Type B pancreatic cell (in vitro differentiated cells): ENCODE measurements around the gene VSTM2B. TPM values are rescaled to one million over a fixed set of nuclear protein-coding genes. Genes with fewer than 3 reads are reported as not detected.

Experiments
- DNase-seq: peaks from one replicate; pipeline ENCODE4 v3.0.0; 2021; ENCODE audit warnings: mixed read lengths; ENCODE audit not compliant: unreplicated experiment; ENCODE audit errors: extremely low spot score
- H3K27ac Mint-ChIP-seq: 2 replicates; pipeline ENCODE4 v1.8.0; 2021; ENCODE audit warnings: mild to moderate bottlenecking, mixed read lengths
- H3K27me3 Mint-ChIP-seq: 2 replicates; pipeline ENCODE4 v1.8.0; 2021; ENCODE audit warnings: mixed read lengths
- H3K36me3 Mint-ChIP-seq: 2 replicates; pipeline ENCODE4 v1.8.0; 2021; ENCODE audit warnings: mixed read lengths
- H3K4me1 Mint-ChIP-seq: one replicate; pipeline ENCODE4 v1.8.0; 2021; ENCODE audit warnings: mixed read lengths; ENCODE audit not compliant: unreplicated experiment
- H3K4me3 Mint-ChIP-seq: 2 replicates; pipeline ENCODE4 v1.8.0; 2021; ENCODE audit warnings: mild to moderate bottlenecking, mixed read lengths
- H3K9me3 Mint-ChIP-seq: 2 replicates; pipeline ENCODE4 v1.8.0; 2021; ENCODE audit warnings: mixed read lengths
- CTCF ChIP-seq: fragments of 200-600 bp; sonication (generic); conservative IDR thresholded peaks from 2 replicates; pipeline ENCODE4 v1.5.0; 2021; ENCODE audit warnings: antibody characterized with exemption, mild to moderate bottlenecking
- total RNA-seq: library from RNA; stranded (reverse); gene quantifications from 2 replicates; pipeline ENCODE4 v1.2.1, GENCODE V29; 2021; ENCODE audit warnings: low replicate concordance

VSTM2B gene
- total RNA-seq, 1 donor from 2014 or later = 0.68 TPM

GRCh38 chr19:29614046-29614445 is 88.3 kb downstream of the VSTM2B start:
- no peak for TF ChIP-seq CTCF
- no peak for DNase-seq
- no peak overlapping the region for H3K27ac Mint-ChIP-seq
- H3K4me3 Mint-ChIP-seq = no peak overlapping the region
- H3K27me3 Mint-ChIP-seq = no peaks in the 10 kb centered on the region
- H3K9me3 Mint-ChIP-seq = no peaks in the 10 kb centered on the region
- peaks cover 7% of the 10 kb centered on the region for H3K36me3 Mint-ChIP-seq
- peaks cover 11% of the 10 kb centered on the region for H3K4me1 Mint-ChIP-seq

Other genes starting within 250 kb of the VSTM2B start
- 48.4 and 51.3 TPM in 2 replicates for gene POP4, start 80.3 kb downstream of the VSTM2B start, total RNA-seq
- gene PLEKHF1, start 139.5 kb downstream of the VSTM2B start, total RNA-seq = 6.3 and 16.9 TPM in 2 replicates
- 18.0 and 23.9 TPM in 2 replicates for gene C19orf12, start 189.3 kb downstream of the VSTM2B start, total RNA-seq